Stimulated activated naive CD8-positive, alpha-beta T cell treated with anti-CD3 and anti-CD28 coated beads, Interleukin-15, Interleukin-2, amounts not matched to agents 100 ng/mL and 50 ng/mL, for 24 hours (primary cell): ENCODE measurements around the gene SH3BP5L.
"Not testable (repeated sequence)": the region's sequence is repeated elsewhere in the genome, so short reads cannot be mapped to it uniquely, and the experiment has no call there.

Source experiments
- H3K27ac Mint-ChIP-seq: one replicate; pipeline ENCODE4 v1.8.0; 2021; ENCODE audit warnings: mild to moderate bottlenecking, mixed read lengths
- H3K27me3 Mint-ChIP-seq: one replicate; pipeline ENCODE4 v1.8.0; 2021; ENCODE audit warnings: mixed read lengths
- H3K36me3 Mint-ChIP-seq: one replicate; pipeline ENCODE4 v1.8.0; 2021; ENCODE audit warnings: low read depth, mixed read lengths
- H3K4me1 Mint-ChIP-seq: one replicate; pipeline ENCODE4 v1.8.0; 2021; ENCODE audit warnings: low read depth, mixed read lengths
- H3K4me3 Mint-ChIP-seq: one replicate; pipeline ENCODE4 v1.8.0; 2021; ENCODE audit warnings: mild to moderate bottlenecking, mixed read lengths
- H3K9me3 Mint-ChIP-seq: one replicate; pipeline ENCODE4 v1.8.0; 2021; ENCODE audit warnings: mixed read lengths

SH3BP5L gene

DNA sequence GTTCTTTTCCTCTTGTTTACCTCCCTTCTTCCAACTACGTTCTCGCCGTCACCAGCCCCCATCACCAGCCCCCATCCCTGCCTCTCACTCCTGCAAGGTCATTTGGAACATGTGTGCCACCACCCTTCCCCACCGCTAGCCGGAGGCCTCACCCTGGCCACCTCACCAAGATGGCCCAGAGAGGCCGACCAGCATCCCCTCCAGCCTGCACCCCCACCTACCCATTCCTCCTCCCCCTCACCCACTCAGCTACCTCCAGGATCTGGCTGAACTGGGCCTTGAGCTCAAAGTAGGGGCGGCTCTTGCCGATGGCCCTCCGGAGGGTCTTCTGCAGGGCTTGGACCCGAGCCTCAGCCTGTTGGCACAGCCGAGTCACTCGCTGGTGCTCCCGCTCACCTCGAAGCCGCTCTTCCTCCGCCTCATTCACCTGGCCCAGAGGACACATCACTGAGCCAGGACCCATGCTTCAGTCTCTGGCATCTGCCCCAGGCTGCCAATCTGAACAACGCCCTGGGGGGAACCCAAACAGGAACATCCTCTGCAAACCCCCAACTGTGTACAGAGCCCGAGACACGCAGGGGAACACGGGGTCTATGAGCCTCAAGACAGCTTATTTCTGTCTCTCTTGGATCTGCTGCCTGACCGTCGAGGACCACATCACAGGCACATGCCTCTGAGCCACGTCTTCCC lies 12.8 kb downstream of the SH3BP5L start:
- H3K27me3 Mint-ChIP-seq: no peaks in the 10 kb centered on the region
- H3K4me1 Mint-ChIP-seq: peaks cover 13% of the 10 kb centered on the region
- peak overlapping the region; percentile 41 for H3K27ac Mint-ChIP-seq
- no peak overlapping the region for H3K4me3 Mint-ChIP-seq
- H3K9me3 Mint-ChIP-seq: no peaks in the 10 kb centered on the region
- peaks cover 33% of the 10 kb centered on the region for H3K36me3 Mint-ChIP-seq

DNA sequence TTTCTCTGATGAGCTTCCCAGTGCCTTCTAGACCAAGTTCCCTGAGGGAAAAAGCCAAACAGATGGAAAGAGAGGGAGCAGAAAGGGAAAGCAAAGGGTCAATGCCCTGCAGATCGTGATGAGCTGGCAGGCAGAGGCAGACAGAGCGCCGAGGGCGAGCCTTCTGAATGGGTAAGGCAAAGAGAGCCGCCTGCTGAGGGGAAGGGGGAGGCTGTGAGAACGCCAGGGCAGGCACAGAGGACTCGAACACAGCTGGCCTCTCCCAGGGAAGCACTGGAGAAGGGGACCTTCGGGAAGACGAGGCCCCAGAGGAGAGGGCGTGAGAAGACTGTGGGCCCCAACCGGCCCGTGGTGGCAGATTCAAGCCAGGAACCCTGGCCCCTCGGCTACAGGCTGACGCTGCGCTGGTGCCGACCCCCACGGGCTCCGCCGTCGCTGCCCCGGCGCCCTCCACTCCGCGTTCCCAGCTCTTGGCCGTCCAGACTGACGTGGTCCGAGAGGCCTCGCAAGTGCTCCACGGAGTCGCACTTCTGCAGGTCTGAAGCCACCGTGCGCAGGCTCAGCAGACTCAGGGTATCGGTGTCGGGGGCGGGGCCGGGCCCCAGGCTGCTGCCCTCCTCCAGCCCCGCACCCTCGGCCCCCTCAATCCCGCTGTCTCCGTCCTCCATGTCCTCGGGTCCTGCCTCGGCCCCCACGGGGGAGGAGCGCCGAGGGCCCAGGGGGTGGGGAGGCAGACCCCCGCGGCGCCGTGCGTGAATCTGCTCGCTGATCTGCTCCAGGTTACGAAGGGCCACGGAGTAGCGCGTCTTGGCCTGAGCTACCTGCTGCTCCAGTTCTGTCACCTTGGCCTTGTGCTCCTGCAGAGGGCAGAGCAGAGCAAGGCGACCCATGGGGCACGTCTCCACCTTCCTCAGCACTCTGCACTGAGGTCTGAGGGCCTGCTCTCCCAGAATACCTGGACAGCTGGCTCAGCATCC lies 13.9 kb downstream of the SH3BP5L start:
- Mint-ChIP-seq H3K9me3 (no peaks in the 10 kb centered on the region), H3K36me3 (peaks cover 33% of the 10 kb centered on the region), H3K4me1 (peaks cover 5% of the 10 kb centered on the region), H3K27me3 (no peaks in the 10 kb centered on the region), H3K4me3 (no peak overlapping the region), H3K27ac (peak overlapping the region; percentile 41)

GRCh38 chr1:248810727-248811513 lies 14.8 kb downstream of the SH3BP5L start:
- Mint-ChIP-seq H3K36me3 (peaks cover 30% of the 10 kb centered on the region), H3K27ac (no peak overlapping the region), H3K4me3 (no peak overlapping the region), H3K4me1 (peaks cover 5% of the 10 kb centered on the region), H3K9me3 (no peaks in the 10 kb centered on the region), H3K27me3 (no peaks in the 10 kb centered on the region)

DNA sequence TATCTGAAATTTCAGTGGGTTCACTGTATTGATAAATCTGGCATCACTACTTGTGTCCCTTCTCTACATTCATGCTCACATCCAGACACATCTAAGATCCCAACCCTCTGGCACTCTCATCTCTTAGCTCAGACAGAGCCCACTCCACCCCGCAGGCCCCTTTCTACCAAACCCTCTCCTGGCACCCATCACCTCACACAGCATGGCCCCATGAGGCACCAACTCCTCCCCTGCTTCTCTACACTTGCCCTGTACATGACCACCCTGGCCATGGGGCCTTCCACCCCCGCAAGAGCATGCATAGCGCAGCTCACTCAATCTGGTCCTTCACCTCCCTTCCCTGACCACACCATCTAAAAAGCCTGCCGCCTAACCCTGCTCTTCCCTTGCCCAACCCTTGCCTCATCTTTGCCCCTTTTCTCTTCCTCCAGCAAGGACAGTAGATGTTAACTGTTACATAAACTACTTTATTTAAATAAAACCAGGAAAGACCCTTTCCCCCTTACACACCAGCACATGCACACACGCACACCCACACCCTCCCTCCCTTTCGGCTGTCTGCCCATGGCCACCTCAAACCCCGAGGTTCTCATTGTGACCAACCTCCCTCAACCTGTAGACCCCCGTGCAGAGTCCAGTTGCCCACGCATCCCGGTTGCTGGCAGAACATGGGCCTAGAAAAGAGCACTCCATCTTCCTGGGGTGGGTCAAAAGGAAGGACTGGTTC lies 15.6 kb downstream of the SH3BP5L start:
- H3K27me3 Mint-ChIP-seq: no peaks in the 10 kb centered on the region
- no peaks in the 10 kb centered on the region for H3K9me3 Mint-ChIP-seq
- no peak overlapping the region for H3K27ac Mint-ChIP-seq
- peaks cover 8% of the 10 kb centered on the region for H3K4me1 Mint-ChIP-seq
- H3K4me3 Mint-ChIP-seq: no peak overlapping the region
- peaks cover 25% of the 10 kb centered on the region for H3K36me3 Mint-ChIP-seq

- no peak overlapping the region for H3K27ac Mint-ChIP-seq
- H3K36me3 Mint-ChIP-seq: peaks cover 15% of the 10 kb centered on the region
- no peak overlapping the region for H3K4me3 Mint-ChIP-seq
- no peaks in the 10 kb centered on the region for H3K9me3 Mint-ChIP-seq
- H3K27me3 Mint-ChIP-seq: no peaks in the 10 kb centered on the region
- H3K4me1 Mint-ChIP-seq: peaks cover 17% of the 10 kb centered on the region
These were observed 16.8 kb downstream of the SH3BP5L start for GRCh38 chr1:248808876-248809275.

GRCh38 chr1:248807067-248807737 lies 18.5 kb downstream of the SH3BP5L start:
- Mint-ChIP-seq H3K4me3 (no peak overlapping the region), H3K27ac (no peak overlapping the region), H3K9me3 (no peaks in the 10 kb centered on the region), H3K27me3 (no peaks in the 10 kb centered on the region), H3K36me3 (peaks cover 8% of the 10 kb centered on the region), H3K4me1 (peaks cover 17% of the 10 kb centered on the region)

DNA sequence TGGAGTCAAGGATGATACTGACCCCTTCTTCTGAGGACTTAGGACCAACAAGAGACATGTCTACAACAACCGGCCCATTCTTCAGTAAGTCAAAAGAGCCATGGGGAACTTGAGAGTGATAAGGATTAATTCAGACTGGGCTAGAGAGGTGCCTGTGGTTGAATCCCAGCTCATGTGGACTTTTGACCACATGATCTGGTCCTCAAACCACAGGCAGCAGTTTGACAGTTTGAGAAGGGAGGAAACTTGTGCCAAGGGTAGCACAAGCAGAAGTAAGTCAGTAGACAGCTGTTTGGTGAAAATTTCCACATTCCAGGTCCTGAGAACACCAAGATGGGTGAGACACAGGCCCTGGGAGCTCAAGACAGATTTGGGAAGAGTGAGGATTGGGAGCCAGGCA lies 19.8 kb downstream of the SH3BP5L start:
- H3K4me3 Mint-ChIP-seq: no peak overlapping the region
- peaks cover 17% of the 10 kb centered on the region for H3K4me1 Mint-ChIP-seq
- H3K27ac Mint-ChIP-seq: no peak overlapping the region
- no peaks in the 10 kb centered on the region for H3K36me3 Mint-ChIP-seq
- H3K27me3 Mint-ChIP-seq: peaks cover 8% of the 10 kb centered on the region
- no peaks in the 10 kb centered on the region for H3K9me3 Mint-ChIP-seq

GRCh38 chr1:248804771-248805681 lies 20.7 kb downstream of the SH3BP5L start:
- Mint-ChIP-seq H3K27ac (no peak overlapping the region), H3K9me3 (no peaks in the 10 kb centered on the region), H3K4me1 (peaks cover 17% of the 10 kb centered on the region), H3K27me3 (peaks cover 8% of the 10 kb centered on the region), H3K4me3 (no peak overlapping the region), H3K36me3 (no peaks in the 10 kb centered on the region)

DNA sequence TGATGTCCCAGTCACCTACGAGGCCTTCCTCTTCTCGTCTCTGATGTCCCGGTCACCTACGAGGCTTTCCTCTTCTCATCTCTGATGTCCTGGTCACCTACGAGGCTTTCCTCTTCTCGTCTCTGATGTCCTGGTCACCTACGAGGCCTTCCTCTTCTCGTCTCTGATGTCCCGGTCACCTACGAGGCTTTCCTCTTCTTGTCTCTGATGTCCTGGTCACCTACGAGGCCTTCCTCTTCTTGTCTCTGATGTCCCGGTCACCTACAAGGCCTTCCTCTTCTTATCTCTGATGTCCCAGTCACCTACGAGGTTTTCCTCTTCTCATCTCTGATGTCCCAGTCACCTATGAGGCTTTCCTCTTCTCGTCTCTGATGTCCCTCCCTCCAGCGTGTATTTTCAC lies 22.2 kb downstream of the SH3BP5L start:
- not testable (repeated sequence) for H3K9me3 Mint-ChIP-seq, H3K4me3 Mint-ChIP-seq, H3K36me3 Mint-ChIP-seq, H3K27ac Mint-ChIP-seq
- peaks cover 17% of the 10 kb centered on the region for H3K4me1 Mint-ChIP-seq
- H3K27me3 Mint-ChIP-seq: peaks cover 12% of the 10 kb centered on the region

GRCh38 chr1:248802454-248802853 lies 23.3 kb downstream of the SH3BP5L start:
- Mint-ChIP-seq H3K36me3 (no peaks in the 10 kb centered on the region), H3K27me3 (peaks cover 21% of the 10 kb centered on the region), H3K9me3 (no peaks in the 10 kb centered on the region), H3K4me1 (peaks cover 17% of the 10 kb centered on the region), H3K27ac (no peak overlapping the region), H3K4me3 (no peak overlapping the region)

DNA sequence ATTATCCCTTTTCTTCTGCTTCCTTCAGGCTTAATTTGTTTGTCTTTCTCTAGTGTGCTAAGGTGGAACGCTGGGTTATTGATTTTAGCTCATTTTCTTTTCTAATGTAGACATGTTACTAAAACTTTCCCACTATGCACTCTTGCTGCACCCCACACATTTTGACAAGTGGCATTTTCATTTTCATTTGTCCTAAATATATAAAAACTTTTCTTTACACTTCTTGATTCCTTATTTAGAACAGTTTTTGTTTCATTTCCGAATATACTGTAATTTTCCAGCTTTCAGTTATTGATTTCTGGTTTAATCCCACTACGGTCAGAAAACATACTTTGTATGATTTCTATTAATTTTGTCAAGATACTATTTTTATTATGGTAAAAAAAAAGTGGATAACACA lies 25.3 kb downstream of the SH3BP5L start:
- Mint-ChIP-seq H3K9me3 (peaks cover 3% of the 10 kb centered on the region), H3K27me3 (peaks cover 24% of the 10 kb centered on the region), H3K27ac (no peak overlapping the region), H3K4me3 (no peak overlapping the region), H3K36me3 (no peaks in the 10 kb centered on the region), H3K4me1 (peaks cover 12% of the 10 kb centered on the region)

GRCh38 chr1:248798791-248799190 lies 26.9 kb downstream of the SH3BP5L start:
- peaks cover 7% of the 10 kb centered on the region for H3K9me3 Mint-ChIP-seq
- H3K4me3 Mint-ChIP-seq: no peak overlapping the region
- peaks cover 24% of the 10 kb centered on the region for H3K27me3 Mint-ChIP-seq
- H3K36me3 Mint-ChIP-seq: no peaks in the 10 kb centered on the region
- H3K27ac Mint-ChIP-seq: no peak overlapping the region
- no peaks in the 10 kb centered on the region for H3K4me1 Mint-ChIP-seq

GRCh38 chr1:248794663-248795062 lies 31.1 kb downstream of the SH3BP5L start:
- not testable (repeated sequence) for H3K27ac Mint-ChIP-seq, H3K36me3 Mint-ChIP-seq, H3K4me1 Mint-ChIP-seq, H3K4me3 Mint-ChIP-seq, H3K9me3 Mint-ChIP-seq
- H3K27me3 Mint-ChIP-seq: peaks cover 16% of the 10 kb centered on the region
